Mononuclear cell (primary cell): ENCODE measurements around the gene PREX1. TPM values are rescaled to one million over a fixed set of nuclear protein-coding genes. Genes with fewer than 3 reads are reported as not detected.

ENCODE experiments used
- H3K27me3 ChIP-seq: 2 replicates; pipeline ENCODE4 v1.6.0; 2011; ENCODE audit warnings: low read length, control low read depth; ENCODE audit not compliant: insufficient read depth
- H3K4me1 ChIP-seq: 2 replicates; pipeline ENCODE4 v1.5.1; 2011; ENCODE audit warnings: mild to moderate bottlenecking, low read length, control low read depth; ENCODE audit not compliant: insufficient read depth
- H3K4me3 ChIP-seq: 2 replicates; pipeline ENCODE4 v1.5.1; 2011; ENCODE audit warnings: mild to moderate bottlenecking, low read length, moderate library complexity
- H3K9me3 ChIP-seq: 2 replicates; pipeline ENCODE4 v1.5.1; 2011; ENCODE audit warnings: low read depth, mild to moderate bottlenecking, control low read depth, low read length
- total RNA-seq: library from RNA; depleted of rRNA; stranded (reverse); fragments of >200 nt; gene quantifications from one replicate; pipeline ENCODE4 v1.2.3, GENCODE V29; 2012

PREX1 gene
- total RNA-seq, 1 donor, result 128 TPM

GRCh38 chr20:48615871-48616270, 211.9 kb downstream of the PREX1 start:
- Histone ChIP-seq H3K9me3 (no peaks in the 10 kb centered on the region), H3K4me1 (peaks cover 2% of the 10 kb centered on the region), H3K4me3 (no peak overlapping the region), H3K27me3 (no peaks in the 10 kb centered on the region)

GRCh38 chr20:48614593-48615274, 213.1 kb downstream of the PREX1 start:
- H3K4me1 ChIP-seq, result no peaks in the 10 kb centered on the region
- H3K4me3 ChIP-seq, result no peak overlapping the region
- H3K9me3 ChIP-seq, result no peaks in the 10 kb centered on the region
- no peaks in the 10 kb centered on the region for H3K27me3 ChIP-seq

GRCh38 chr20:48613926-48614325, 213.9 kb downstream of the PREX1 start:
- Histone ChIP-seq H3K4me3 (no peak overlapping the region), H3K9me3 (no peaks in the 10 kb centered on the region), H3K27me3 (no peaks in the 10 kb centered on the region)

GRCh38 chr20:48612335-48612734, 215.5 kb downstream of the PREX1 start:
- Histone ChIP-seq H3K9me3 (no peaks in the 10 kb centered on the region), H3K4me3 (no peak overlapping the region), H3K4me1 (no peaks in the 10 kb centered on the region), H3K27me3 (no peaks in the 10 kb centered on the region)

More at GRCh38 chr20:48613926-48614325, 213.9 kb downstream of the PREX1 start:
- H3K4me1 ChIP-seq, result no peaks in the 10 kb centered on the region

GRCh38 chr20:48610996-48611395, 216.8 kb downstream of the PREX1 start:
- Histone ChIP-seq H3K4me3 (no peak overlapping the region), H3K9me3 (no peaks in the 10 kb centered on the region), H3K4me1 (no peaks in the 10 kb centered on the region), H3K27me3 (no peaks in the 10 kb centered on the region)

- Histone ChIP-seq H3K4me1 (no peaks in the 10 kb centered on the region), H3K27me3 (no peaks in the 10 kb centered on the region), H3K4me3 (no peak overlapping the region), H3K9me3 (no peaks in the 10 kb centered on the region)
These were observed 218.3 kb downstream of the PREX1 start for GRCh38 chr20:48609491-48609978.

GRCh38 chr20:48608756-48609155, 219.0 kb downstream of the PREX1 start:
- no peak overlapping the region for H3K4me3 ChIP-seq
- no peaks in the 10 kb centered on the region for H3K9me3 ChIP-seq
- H3K4me1 ChIP-seq, result no peaks in the 10 kb centered on the region
- H3K27me3 ChIP-seq, result no peaks in the 10 kb centered on the region

- Histone ChIP-seq H3K4me1 (no peaks in the 10 kb centered on the region), H3K9me3 (no peaks in the 10 kb centered on the region), H3K27me3 (no peaks in the 10 kb centered on the region), H3K4me3 (no peak overlapping the region)
These were observed 220.3 kb downstream of the PREX1 start for GRCh38 chr20:48607544-48607865.

GRCh38 chr20:48606841-48607543, 220.8 kb downstream of the PREX1 start:
- H3K4me3 ChIP-seq, result no peak overlapping the region
- H3K27me3 ChIP-seq, result no peaks in the 10 kb centered on the region
- no peaks in the 10 kb centered on the region for H3K4me1 ChIP-seq
- H3K9me3 ChIP-seq, result no peaks in the 10 kb centered on the region

- H3K27me3 ChIP-seq, result no peaks in the 10 kb centered on the region
- H3K4me3 ChIP-seq, result no peak overlapping the region
- no peaks in the 10 kb centered on the region for H3K9me3 ChIP-seq
- no peaks in the 10 kb centered on the region for H3K4me1 ChIP-seq
These were observed 221.5 kb downstream of the PREX1 start for GRCh38 chr20:48606172-48606840.

- no peaks in the 10 kb centered on the region for H3K4me1 ChIP-seq
- H3K9me3 ChIP-seq, result no peaks in the 10 kb centered on the region
- H3K4me3 ChIP-seq, result no peak overlapping the region
- H3K27me3 ChIP-seq, result no peaks in the 10 kb centered on the region
These were observed 222.2 kb downstream of the PREX1 start for GRCh38 chr20:48605364-48606171.

GRCh38 chr20:48604936-48605335, 222.9 kb downstream of the PREX1 start:
- Histone ChIP-seq H3K9me3 (no peaks in the 10 kb centered on the region), H3K4me1 (no peaks in the 10 kb centered on the region), H3K4me3 (no peak overlapping the region), H3K27me3 (no peaks in the 10 kb centered on the region)

GRCh38 chr20:48604426-48604825, 223.4 kb downstream of the PREX1 start:
- H3K27me3 ChIP-seq, result no peaks in the 10 kb centered on the region
- no peak overlapping the region for H3K4me3 ChIP-seq
- H3K9me3 ChIP-seq, result no peaks in the 10 kb centered on the region
- H3K4me1 ChIP-seq, result no peaks in the 10 kb centered on the region

- H3K4me1 ChIP-seq, result no peaks in the 10 kb centered on the region
- no peaks in the 10 kb centered on the region for H3K27me3 ChIP-seq
- no peak overlapping the region for H3K4me3 ChIP-seq
- H3K9me3 ChIP-seq, result no peaks in the 10 kb centered on the region
These were observed 223.9 kb downstream of the PREX1 start for GRCh38 chr20:48603819-48604405.
